ENCODE measurements around the gene MISFA.

MISFA gene

GRCh38 chr11:18632841-18633240 is 33.3 kb downstream of the MISFA start:
- no peak for TF ChIP-seq CREB1 (IDR thresholded peaks at IDR 0.05; ENCODE audit: low read depth)
- TF ChIP-seq TEAD4 (IDR thresholded peaks at IDR 0.05): no peak
- TF ChIP-seq ZBTB7A (IDR thresholded peaks at IDR 0.05; ENCODE audit: low read depth): no peak
- no peak for TF ChIP-seq EP300 (IDR thresholded peaks at IDR 0.05; ENCODE audit: borderline replicate concordance)
- no peak for TF ChIP-seq TAF1 (IDR thresholded peaks at IDR 0.05; ENCODE audit: low read depth)
- no peak for TF ChIP-seq USF1 (IDR thresholded peaks at IDR 0.05)
- no peak for TF ChIP-seq REST (IDR thresholded peaks at IDR 0.05; ENCODE audit: low read depth)
- TF ChIP-seq TCF12 (IDR thresholded peaks at IDR 0.05; ENCODE audit: low read depth): no peak
- TF ChIP-seq NFIC (IDR thresholded peaks at IDR 0.05): no peak
- TF ChIP-seq CEBPB (IDR thresholded peaks at IDR 0.05): no peak
- TF ChIP-seq EGR1 (IDR thresholded peaks at IDR 0.05): no peak
- no peak for TF ChIP-seq RAD21 (IDR thresholded peaks at IDR 0.05; ENCODE audit: low read depth)

GRCh38 chr11:18633256-18634139 is 33.9 kb downstream of the MISFA start:
- TF ChIP-seq TEAD4 (IDR thresholded peaks at IDR 0.05): no peak

GRCh38 chr11:18634140-18635032 is 34.8 kb downstream of the MISFA start, which contains the start of gene SPTY2D1:
Gene SPTY2D1 (minus strand): TSS chr11:18634342. CDS start chr11:18634257, 85 bp downstream.
- TF ChIP-seq EP300 (IDR thresholded peaks at IDR 0.05; ENCODE audit: borderline replicate concordance) (no peak), USF1 (IDR thresholded peaks at IDR 0.05) (no peak), TAF1 (IDR thresholded peaks at IDR 0.05; ENCODE audit: low read depth) (peak; percentile 76), FOXM1 (IDR thresholded peaks at IDR 0.05; ENCODE audit: borderline replicate concordance, low read depth) (no peak), CEBPB (IDR thresholded peaks at IDR 0.05) (no peak), RAD21 (IDR thresholded peaks at IDR 0.05; ENCODE audit: low read depth) (no peak), MAX (IDR thresholded peaks at IDR 0.05) (peak; percentile 87), EGR1 (IDR thresholded peaks at IDR 0.05) (no peak), REST (IDR thresholded peaks at IDR 0.05; ENCODE audit: low read depth) (no peak), TEAD4 (IDR thresholded peaks at IDR 0.05) (no peak), TCF12 (IDR thresholded peaks at IDR 0.05; ENCODE audit: low read depth) (peak; percentile 12; the same call in 1 of the 2 replicates), ZBTB7A (IDR thresholded peaks at IDR 0.05; ENCODE audit: low read depth) (no peak), YY1 (IDR thresholded peaks at IDR 0.05; ENCODE audit: low read depth) (no peak), CREB1 (IDR thresholded peaks at IDR 0.05; ENCODE audit: low read depth) (peak; percentile 94), NFIC (IDR thresholded peaks at IDR 0.05) (no peak)

- TF ChIP-seq MAX (IDR thresholded peaks at IDR 0.05): no peak
- no peak for TF ChIP-seq YY1 (IDR thresholded peaks at IDR 0.05; ENCODE audit: low read depth)
- TF ChIP-seq REST (IDR thresholded peaks at IDR 0.05; ENCODE audit: low read depth): no peak
- no peak for TF ChIP-seq CREB1 (IDR thresholded peaks at IDR 0.05; ENCODE audit: low read depth)
- no peak for TF ChIP-seq USF1 (IDR thresholded peaks at IDR 0.05)
- TF ChIP-seq ZBTB7A (IDR thresholded peaks at IDR 0.05; ENCODE audit: low read depth): no peak
- TF ChIP-seq TCF12 (IDR thresholded peaks at IDR 0.05; ENCODE audit: low read depth): no peak
- no peak for TF ChIP-seq TAF1 (IDR thresholded peaks at IDR 0.05; ENCODE audit: low read depth)
- TF ChIP-seq EGR1 (IDR thresholded peaks at IDR 0.05): no peak
- no peak for TF ChIP-seq RAD21 (IDR thresholded peaks at IDR 0.05; ENCODE audit: low read depth)
- TF ChIP-seq EP300 (IDR thresholded peaks at IDR 0.05; ENCODE audit: borderline replicate concordance): no peak
- TF ChIP-seq NFIC (IDR thresholded peaks at IDR 0.05): no peak
- no peak for TF ChIP-seq FOXM1 (IDR thresholded peaks at IDR 0.05; ENCODE audit: borderline replicate concordance, low read depth)
Measured at GRCh38 chr11:18641677-18642076, 42.1 kb downstream of the MISFA start.
